Left kidney (tissue), 2 donors: ENCODE measurements around the gene BTBD9. TPM values are rescaled to one million over a fixed set of nuclear protein-coding genes. Genes with fewer than 3 reads are reported as not detected.

Experiments used
- DNase-seq: peaks from one replicate; pipeline ENCODE4 v3.0.0-alpha.2; 2013
- polyA plus RNA-seq: library from polyadenylated mRNA; unstranded; fragments of 120-200 nt; gene quantifications from one replicate; pipeline ENCODE4 v1.2.1, GENCODE V29; 2013; ENCODE audit not compliant: insufficient read length

BTBD9 gene
- polyA plus RNA-seq, 1 donor: 14.5 TPM

DNA sequence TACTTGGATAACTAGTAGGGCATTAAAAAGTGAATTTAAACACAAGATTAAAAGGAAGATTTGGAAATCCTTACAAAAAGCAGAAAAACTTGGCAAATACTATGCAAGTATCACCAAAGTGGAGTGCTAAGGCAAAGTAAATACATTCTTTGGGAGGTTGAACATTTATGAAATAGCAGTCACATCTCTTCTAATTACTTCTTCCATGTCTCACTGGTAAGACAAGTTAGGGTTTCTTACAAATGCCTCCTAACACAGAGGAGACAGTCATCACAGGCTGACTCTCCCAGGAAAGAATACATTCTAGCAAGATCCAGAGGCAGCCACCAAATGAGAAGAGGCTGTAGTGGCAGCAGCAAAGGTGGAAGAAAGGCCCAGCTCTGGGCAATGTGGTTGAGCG lies 298.2 kb downstream of the BTBD9 start:
- no peak for DNase-seq

DNA sequence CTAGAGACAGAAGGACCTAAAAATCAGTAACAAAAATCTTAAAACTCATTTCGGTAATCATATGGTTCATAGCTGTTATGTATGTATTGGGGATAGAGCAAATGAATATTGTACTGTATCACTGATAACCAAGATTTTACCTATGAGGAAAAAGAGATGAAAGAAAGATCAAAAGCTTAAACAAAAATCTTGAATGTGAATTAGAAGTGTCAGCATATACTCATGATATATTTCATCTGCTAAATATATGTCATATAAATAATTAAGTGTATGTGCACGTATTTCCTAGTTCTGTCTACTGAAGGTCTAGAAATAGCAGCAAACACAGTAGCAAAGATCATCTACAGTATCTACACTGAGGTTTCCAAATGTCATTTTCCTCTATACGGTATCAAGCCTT lies 299.8 kb downstream of the BTBD9 start:
- DNase-seq: no peak

DNA sequence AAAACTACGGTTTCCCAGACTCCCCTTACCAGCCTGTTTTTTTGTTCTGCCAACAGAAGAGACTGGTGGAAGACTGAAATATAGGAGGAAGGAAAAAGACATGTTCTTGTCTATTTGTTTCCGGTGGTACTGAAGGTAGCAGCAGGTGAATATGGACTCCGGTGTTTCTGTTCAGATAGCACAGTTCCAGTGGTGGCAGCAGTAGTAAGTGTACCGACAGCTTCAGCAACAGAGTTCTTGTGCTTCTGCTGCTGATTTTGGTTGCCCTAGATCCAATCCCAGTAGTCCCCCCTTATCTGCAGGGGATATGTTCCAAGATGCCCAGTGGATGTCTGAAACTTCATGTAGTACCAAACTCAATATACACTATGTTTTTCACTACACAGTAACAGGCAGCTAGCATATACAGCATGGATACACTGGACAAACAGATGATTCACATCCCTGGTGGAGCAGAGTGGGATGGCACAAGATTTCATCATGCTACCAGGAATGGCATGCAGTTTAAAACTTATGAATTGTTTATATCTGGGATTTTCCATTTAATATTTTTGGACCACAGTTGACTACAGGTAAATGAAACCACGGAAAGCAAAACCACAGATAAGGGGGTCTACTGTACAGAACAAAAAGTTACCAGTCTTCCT lies 301.8 kb downstream of the BTBD9 start:
- no peak for DNase-seq

DNA sequence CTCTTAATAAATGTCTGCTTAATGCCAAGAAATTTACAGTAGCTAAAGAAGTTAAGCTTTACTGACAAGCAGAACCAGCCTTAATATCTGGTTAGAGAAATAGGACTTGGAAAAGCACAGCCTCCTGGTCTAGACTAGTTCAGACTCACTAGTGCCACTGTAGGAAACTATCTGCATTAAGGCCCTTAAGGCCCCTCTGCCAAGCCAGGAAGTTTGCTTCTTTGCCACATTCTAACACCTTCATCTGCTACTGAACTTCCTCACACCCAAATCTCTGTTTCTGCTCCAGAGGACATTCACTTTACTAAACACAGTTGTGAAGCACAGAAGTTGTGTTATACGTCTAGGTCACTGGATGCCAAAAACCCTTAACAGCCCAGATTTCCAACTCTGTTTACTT lies 302.8 kb downstream of the BTBD9 start:
- DNase-seq: no peak

DNA sequence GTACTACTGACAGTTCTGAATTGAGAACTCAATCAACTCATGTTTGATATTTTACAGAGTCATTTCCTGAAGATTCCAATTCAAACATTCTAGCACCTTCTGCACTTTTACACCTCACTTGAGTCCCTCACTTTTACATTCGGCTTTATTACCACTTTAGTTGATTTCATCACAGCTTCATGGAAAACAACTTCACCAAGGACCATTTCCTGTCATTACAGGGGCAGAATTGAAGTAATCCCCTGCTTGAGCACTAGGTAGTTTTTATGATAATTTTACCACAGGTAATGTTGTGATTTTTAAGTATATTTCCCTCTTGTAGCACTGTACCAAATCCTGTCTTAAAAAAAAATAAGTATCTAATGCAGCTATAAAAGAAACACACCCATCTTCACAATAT lies 312.9 kb downstream of the BTBD9 start:
- no peak for DNase-seq

DNA sequence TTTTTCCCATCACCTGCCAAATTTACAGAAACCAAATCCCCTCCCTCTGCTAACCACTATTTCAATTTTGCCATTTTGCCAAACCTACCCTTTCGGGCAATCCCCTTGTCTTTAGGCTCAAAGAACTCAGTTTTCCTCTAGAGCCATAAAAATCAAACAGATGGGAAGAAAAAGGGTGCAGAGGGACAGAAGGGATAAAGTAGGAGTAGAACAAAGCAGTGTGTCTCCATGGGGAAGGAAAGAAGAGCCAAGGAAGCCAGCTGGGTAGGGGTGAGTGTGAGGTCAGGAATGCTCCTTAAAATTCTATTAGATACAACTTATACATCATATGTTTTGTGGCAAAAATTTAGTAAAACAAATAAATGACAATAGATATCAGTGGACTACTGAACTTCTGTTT lies 316.5 kb downstream of the BTBD9 start:
- no peak for DNase-seq

DNA sequence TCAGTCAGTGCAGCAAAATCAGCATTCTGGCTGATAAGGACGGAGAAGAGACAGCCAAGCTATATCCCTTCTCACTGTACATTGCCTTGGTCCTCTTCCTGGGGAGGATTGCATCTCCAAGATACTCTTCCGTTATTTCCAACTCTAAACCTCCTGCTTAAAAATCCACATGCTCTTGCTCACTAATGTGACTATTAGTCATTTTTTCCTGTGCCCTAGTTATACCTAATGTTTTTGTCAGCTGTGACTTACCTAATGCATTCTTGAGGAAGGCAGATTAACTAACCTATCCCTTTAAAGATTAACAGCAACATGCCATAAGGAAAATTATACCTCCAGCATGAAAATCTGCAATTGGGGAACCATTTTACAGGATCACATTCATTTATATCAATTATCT lies 317.6 kb downstream of the BTBD9 start:
- DNase-seq: no peak

DNA sequence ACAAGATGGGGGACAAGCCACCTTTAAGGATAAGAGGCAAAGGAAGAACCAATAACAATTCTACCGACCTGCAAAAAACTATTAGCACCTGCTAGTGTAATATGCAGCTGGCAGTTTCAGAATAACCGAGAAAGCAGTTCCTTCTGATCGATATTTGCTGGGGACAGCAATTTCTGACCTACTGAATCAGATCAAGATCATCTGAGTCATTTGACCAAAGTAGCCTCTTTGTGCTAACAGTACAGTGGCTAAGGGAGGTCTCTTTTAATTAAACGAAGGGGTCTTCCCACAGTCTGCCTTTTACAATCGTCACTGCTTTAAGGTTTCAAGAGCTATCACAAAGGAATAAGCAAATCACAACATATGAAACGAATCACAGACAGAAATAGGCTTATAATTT lies 318.9 kb downstream of the BTBD9 start:
- DNase-seq: no peak

DNA sequence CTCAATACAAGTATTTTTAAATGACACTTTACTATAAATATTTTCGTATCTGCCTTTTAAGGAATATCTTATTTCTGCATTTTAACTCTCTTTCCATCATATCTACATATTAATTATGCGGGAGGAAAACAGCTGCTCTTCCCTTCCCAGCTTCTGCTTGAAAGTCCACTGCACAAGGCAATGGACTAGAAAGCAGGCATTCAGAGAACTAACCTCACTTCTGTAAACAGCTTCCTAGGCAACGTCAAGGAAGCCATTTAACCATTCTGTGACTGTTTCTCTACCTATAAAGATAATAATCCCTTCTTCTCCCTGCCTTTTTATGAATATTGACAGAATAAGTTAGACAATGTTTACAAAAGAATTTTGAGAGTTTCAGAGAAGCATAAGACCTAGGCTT lies 319.4 kb downstream of the BTBD9 start:
- no peak for DNase-seq

DNA sequence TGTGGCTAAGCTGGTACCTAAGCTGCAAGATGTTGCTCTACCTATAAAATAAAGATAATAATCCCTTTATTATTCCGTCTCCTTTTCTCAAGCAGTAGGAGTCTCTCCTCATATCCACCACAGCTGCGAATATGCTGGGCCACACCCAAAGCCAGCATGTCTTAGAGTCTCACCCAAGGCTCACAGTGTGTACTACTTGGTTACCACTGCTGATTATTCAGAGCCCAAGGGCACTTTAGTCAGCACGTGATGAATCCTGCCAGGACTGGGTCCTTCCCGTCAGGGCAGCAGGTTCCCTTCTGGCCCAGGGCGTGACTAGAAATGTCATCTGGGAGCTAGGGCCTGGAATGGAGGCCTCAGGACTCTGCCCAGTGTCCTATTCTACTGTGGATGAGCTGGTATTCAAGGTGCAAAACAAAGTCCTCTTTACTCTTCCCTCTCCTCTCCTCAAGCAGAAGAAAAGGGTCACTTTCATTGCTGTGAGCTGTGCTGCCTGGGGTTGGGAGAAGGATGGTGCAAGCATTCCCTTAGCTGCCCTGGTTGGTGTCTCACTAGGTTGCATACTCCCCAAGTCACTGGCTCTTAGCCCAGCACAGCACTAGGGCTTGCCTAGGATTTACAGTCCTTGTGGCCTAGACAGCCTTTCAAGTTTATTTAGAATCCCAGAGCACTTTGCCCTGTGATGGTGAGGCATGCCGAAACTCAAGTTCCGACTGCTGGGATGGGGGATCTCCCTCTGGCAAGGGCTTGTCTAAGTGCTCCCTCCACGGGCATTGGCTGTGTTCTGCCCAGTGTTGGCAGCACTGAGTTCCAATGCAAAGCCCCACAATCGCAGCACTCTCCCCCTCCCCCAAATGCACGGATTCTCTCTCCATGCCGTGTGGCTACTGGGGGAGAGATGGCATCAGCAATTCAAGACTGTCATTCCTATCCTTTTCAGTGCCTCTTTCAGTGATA lies 320.2 kb downstream of the BTBD9 start:
- DNase-seq: no peak

DNA sequence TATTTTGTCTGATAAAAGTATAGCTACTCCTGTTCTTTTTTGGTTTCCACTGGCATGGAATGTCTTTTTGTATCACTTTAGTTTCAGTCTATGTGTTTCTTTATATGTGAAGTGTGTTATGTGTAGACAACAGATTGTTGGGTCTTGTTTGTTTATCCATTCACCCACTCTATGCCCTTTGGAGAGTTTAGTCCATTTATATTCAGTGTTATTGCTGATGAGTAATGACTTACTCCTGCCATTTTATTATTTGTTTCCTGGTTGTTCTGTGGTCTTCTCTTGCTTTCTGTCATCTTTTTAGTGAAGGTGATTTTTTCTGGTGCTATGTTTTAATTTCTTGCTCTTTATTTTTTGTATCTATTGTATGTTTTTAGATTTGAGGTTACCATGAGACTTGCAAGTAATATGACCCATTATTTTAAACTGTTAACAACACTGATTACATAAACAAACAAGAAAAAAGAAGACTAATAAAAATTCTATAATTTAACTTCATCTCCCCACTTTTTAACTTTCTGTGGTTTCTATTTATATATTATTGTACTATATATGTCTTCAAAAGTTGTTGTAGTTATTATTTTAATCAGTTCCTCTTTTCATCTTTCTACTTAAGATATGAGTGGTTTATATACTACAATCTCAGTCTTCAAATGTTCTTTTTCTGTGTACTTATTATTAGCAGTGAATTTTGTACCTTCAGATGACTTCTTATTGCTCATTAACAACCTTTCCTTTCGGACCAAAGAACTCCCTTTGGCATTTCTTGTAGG lies 323.4 kb downstream of the BTBD9 start:
- DNase-seq: no peak

DNA sequence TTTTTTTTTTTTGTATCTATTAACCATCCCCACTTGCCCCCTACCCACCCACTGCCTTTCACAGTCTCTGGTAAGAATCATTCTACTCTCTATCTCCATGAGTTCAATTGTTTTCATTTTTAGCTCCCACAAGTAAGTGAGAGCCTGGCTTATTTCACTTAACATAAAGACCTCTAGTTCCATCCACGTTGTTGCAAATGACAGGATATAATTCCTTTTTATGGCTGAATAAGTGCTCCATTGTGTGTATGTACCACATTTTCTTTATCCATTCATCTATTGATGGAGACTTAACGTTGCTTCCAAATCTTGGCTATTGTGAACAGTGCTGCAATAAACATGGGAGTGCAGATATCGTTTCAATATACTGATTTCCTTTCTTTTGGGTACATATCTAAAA lies 328.5 kb downstream of the BTBD9 start:
- no peak for DNase-seq

DNA sequence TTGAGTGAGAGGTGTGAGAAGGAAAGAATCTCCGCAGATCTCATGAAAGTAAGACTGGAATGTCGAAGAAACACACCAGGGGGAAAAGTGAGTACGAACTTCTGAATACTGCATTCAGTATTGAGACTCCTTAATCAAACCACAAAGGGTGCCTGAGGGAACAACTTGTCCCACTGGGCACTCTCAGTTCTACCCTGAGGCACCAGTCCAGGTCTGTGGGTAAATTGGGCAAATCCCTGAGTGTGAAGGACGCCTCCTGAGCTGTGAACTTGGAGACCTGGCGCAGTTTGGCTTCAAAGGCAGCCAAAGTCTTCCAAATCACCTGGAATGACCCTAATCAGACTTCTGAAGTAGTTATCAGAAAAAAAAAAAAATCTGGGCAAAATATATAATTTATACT lies 329.7 kb downstream of the BTBD9 start:
- no peak for DNase-seq

DNA sequence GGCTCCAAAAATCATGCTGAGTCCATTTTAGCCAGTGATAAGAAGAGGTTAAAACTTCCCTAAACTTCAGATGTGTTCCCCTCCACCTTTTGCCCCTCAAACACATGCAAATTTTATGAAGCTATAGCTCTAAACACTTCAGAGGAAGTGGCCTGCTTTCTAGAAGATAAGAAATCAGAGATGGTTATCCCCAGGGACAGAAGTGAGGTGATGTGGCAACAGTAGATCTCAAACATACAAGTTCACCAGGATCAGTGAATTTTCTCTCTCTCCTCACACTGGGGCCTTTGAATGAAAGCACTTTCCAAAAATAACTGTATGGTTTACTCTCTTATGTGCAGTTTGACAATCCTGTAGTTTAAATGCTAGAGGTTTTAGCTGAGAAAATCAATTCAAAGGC lies 332.0 kb downstream of the BTBD9 start:
- no peak for DNase-seq

DNA sequence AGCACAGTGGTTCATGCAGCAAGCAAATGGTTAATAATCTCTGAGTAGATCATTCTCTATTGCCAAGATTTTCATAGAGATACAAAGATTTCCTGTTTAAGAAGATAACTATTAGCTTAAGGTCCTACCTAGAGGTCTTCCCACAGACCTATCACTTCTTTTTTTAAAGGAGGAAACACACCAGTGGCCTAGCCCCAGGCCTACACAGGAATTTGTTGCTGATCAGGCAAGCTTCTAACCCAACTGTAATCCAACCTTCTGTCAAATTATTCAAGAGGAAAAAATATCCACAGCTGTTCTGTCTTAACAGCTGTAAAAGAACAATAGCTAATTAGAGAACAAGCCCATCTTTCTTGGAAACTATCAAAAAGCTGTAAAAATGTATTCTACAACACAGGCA lies 332.8 kb downstream of the BTBD9 start:
- DNase-seq: no peak

DNA sequence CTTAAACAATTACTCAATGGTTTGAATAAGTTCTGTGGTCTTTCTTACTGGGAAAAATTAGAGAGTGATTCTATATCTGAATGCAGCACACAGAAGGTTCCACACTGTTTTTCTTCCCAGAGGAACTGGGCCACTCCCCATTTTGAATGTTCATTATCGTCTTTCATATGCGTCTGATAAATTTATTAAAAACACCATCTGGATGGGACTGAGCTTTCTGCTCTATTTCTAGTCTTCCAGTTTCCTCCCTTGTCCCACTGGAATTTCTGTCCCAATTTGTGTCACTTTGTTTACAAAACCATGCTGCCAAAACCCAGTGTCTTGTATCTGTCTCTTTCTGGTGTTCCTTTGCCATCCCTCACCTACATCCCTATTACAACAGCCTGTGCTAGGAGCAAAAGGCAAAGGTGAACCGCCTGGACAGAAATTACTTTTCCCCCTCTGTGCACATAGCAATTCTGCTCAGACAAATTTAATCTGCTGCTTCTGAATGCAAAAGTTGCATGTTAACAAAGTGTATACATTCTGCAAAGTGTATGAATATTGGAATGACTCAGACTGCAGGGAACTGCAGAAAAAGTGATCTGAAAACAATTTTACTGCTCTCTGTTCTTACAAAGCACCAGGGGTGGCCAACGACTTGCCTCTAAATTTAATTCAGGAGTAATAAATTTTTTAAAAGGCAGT lies 333.6 kb downstream of the BTBD9 start:
- DNase-seq: no peak

DNA sequence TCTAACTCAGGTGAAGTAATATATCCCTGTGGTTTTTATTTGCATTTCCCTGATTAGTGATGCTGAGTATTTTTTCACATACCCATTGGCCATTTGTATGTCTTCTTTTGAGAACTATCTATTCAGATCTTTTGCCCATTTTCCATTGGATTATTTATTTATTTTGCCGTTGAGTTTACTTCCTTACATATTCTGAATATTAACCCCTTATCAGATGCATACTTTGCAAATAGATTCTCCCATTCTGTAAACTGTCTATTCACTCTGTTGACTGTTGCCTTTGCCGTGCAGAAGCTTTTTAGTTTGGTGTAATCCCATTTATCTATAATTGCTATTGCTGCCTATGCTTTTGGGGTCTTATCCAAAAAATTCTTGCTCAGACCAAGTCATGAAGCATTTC lies 336.9 kb downstream of the BTBD9 start:
- DNase-seq: no peak

DNA sequence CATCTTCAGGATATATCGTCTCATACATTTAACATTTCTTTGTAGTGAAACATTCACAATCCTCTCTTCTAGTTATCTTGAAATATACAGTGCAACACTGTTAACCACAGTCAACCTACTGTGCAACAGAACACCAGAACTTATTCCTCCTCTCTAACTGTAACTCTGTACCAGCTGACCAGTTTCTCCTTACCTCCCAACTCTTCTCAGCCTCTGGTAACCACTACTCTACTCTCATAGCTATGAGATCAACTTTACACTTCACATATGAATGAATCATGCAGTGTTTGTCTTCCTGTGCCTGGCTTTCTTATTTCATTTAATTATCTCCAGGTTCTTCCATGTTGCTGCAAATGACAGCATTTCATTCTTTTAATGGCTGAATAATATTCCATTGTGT lies 337.6 kb downstream of the BTBD9 start:
- DNase-seq: no peak

DNA sequence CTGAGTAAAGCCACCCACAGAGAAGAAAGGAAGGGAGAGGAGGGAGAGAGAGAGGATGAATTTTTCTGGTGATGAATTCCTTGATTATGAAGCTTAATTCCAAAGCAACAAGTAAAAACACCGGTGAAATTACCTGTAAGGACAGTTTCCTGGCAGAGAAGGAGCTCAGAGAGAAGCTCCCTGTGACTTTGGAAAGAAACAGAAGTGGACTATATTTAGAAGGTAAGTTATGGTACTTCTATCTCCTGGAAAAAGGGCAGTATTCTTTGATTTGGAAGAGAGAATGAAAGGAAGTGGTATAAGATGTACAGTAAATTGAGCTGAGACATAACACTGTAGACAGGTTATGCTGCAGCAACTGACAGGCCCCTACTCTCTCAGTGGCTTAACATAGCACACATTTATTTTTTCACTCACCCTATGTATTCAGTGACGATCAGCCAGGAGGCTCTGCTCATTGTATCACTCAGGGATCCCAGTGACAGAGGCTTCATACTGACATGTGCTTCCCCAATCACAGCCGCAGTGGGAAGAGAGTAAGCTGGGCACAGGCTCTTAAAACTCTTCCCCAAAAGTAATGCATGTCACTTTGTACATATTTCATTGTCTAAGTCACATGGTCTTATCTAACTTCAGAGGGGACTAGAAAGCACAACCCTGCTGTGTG lies 349.5 kb downstream of the BTBD9 start:
- DNase-seq: no peak

DNA sequence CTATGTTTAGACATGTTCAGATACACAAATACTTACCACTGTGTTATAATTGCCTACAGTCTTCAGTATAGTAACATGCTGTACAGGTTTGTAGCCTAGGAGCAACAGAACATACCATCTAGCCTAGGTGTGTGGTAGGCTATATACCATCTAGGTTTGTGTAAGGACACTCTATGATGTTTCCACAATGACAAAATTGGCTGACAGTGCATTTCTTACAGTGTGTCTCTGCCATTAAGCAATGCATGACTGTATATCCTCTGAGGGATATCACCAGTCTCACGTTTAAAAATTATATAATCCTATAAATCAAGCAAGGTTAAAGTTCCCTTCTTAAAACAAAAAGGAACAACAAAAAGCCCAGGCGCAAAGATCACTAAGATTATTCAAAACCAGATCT lies 352.2 kb downstream of the BTBD9 start:
- DNase-seq: no peak

DNA sequence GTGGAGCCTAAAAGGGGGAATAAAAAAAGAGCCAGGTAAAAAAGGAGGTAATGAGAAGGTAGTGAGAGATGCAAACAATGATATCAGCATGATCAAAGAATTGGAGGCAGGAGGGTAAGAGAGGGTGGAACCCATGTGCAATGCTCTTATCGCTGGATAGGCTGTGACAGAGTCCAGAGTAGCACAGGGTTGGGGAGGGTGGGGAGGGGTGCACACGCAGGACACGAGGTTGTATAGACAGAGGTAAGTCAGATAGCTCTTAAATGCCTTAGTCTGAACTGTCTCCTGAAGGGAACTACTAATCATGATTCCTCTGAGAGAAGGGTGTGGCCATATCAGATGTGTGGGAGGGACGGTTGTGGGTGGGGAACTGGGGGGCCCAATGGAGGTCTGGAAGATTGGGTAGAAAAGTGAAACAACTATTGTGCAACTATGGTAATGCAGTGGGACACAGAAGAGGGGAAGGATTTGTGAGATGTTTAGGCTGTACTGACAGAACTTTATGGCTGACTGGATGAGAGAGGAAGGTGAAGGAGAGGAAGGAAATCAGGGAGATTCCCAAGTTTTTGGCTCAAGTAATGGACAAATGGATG lies 354.8 kb downstream of the BTBD9 start:
- DNase-seq: no peak
